GM12872 (cell line): ENCODE measurements around the gene UGGT2.

Source experiments
- CTCF ChIP-seq: IDR thresholded peaks from 3 replicates; pipeline ENCODE4 v1.5.1; 2011; ENCODE audit warnings: low read depth, mild to moderate bottlenecking, low read length, moderate library complexity; ENCODE audit not compliant: insufficient read depth

The UGGT2 gene

GRCh38 chr13:95814495-95814894 is 238.7 kb downstream of the UGGT2 start:
- no peak for TF ChIP-seq CTCF

GRCh38 chr13:95813139-95813538 is 240.1 kb downstream of the UGGT2 start:
- no peak for TF ChIP-seq CTCF

DNA sequence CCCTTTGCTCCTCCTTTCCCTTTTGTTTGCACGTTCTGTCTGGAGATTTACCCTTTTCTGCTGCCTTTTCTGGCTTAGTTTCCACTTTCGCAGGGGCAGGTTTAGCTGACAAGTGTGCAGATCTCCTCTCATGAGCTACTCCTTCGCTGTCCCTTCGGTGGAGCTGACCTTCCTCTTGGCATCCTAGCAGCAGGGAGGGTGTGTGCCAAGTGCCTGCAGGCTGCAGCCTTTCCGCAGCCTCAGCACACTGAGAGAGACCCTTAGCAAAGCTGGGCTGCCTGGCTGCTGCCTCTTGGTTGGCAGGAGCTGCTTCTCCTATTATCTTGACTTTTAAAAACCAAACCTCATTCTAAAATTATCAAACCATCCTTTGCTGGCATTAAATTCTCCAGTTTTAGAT is 243.8 kb downstream of the UGGT2 start:
- TF ChIP-seq CTCF: no peak

- TF ChIP-seq CTCF: no peak
Observed at GRCh38 chr13:95805921-95806320, 247.3 kb downstream of the UGGT2 start.

GRCh38 chr13:95801825-95802224 is 251.4 kb downstream of the UGGT2 start:
- no peak for TF ChIP-seq CTCF

DNA sequence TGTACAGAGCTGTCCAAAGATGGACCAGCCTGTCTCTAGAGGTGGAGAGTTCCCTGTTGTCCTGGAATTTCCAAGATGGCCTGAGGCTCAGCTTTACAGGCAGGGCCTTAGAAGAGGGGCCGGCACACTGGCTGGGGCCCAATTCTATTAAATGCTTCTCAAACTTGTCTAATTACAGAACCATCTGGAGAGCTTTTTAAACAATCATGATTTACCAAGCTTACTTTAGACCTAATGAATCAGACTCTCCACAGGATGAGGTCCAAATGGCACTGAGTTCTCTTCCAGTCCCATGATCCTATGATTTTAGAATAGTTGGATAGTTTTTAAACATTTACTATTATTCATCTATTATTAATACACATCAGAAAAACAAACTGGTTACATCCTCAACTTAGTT is 252.8 kb downstream of the UGGT2 start:
- TF ChIP-seq CTCF: no peak

- TF ChIP-seq CTCF: no peak
Observed at GRCh38 chr13:95797016-95797415, 256.2 kb downstream of the UGGT2 start.

- TF ChIP-seq CTCF: no peak
Observed at GRCh38 chr13:95793781-95794180, 259.4 kb downstream of the UGGT2 start.
